ENCODE measurements around the gene RFNG. TPM values are rescaled to one million over a fixed set of nuclear protein-coding genes. Genes with fewer than 3 reads are reported as not detected.

The RFNG gene
- total and polyA plus RNA-seq, 2 of the 4 experiments (the other 2 are of a cell fraction), result 6.8 to 47.3 TPM

DNA sequence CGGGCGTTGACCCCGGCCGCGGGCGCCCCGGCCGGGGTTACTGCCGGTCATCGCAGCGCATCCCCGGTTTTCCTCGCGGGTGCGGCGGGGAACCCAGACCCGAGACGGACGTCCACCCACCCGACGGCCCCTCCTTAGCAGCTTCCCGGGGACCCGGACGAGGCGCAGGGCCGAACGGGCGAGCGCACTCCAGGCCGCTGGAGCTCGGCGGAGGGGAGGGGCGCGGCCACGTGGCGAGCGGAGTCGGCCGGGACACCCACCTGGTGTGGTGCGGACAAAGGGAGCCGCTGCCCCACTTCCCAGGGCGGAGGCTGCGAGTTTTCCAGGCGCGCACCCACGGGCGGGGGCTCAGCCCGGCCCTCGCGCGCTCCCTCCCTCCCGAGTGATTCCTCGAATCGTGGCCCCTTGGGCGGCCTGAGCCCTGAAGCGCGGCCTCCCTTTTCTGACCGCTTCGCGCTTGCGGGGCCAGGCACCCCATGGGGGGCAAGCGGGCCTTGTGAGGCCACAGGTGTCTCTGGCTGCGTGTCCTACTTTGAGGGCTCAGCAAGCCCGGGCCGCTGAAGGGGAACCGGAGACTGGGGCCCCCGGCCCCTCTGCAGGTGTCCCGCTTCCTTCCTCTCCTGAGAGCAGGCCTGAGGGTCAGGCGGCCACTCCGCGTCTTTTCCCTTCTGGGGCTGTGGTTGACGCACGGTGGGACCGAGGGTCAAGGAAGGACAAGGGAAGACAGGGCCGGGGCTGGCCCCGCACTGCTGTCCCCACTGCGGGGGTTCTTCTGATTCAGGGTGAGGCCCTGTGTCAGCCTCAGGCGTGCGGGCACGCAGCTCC lies 47.5 kb upstream of the RFNG start (continued):
- no peak; the same call in 1 of the 2 replicates for TF ChIP-seq MXI1 (IDR thresholded peaks at IDR 0.05; ENCODE audit: borderline replicate concordance, low read depth, low read length)

DNA sequence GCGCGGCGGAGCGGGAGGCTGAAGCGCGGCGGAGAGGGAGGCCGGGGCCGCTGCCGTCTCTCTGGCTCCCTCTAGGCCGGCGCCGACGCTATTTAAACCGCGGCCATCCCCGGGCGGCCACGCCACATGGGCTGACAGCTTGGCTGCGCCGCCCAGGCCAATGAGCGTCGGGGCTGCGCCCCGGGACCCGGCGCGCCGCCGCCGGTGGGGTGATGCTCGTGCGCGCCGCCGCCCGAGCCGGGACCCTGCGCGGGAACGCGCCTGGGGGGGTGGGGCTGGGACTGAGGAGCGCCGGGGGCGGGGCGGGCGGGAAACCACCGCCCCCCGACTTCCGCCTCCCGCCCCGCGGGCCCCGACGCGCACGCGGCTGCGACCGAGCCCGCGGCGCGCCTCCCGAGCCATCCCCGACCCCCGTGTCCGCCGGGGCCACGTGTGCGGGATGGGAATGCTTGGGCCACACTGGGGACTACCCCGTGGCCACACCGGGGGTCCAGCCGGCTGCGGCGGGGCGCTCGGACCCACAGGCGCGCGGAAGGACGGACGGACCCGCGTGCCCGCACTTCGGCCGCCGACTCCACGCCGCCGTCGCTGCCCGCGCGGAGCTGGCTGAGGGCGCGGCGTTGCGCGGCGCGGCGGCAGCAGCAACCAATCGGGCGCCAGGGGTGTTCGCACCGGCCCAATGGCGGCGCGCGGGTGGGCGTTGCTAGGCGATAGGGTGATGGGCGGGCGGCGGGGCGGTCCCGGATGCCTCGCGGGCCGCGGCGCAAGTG lies 46.7 kb upstream of the RFNG start, which contains the start of gene FASN:
Gene FASN, minus strand, starts transcription at position 68 of the 770 bp plus-strand sequence. CDS start 1,791 bp downstream, outside the sequence.
- Histone ChIP-seq H3K27ac (ENCODE audit: insufficient read depth, low read length) (peak within 1 kb of the TSS; percentile 94), H2BK120ac (ENCODE audit: low read depth, low read length) (peak within 1 kb of the TSS; percentile 74), H3K4me2 (ENCODE audit: low read depth, low read length) (peak within 1 kb of the TSS; percentile 83), H2AK5ac (ENCODE audit: low read depth, low read length) (peak within 1 kb of the TSS; percentile 94), H3K9me1 (ENCODE audit: insufficient read depth, low read length) (peaks cover 5% of the 10 kb centered on the region; the same call in 1 of the 2 replicates), H4K20me1 (ENCODE audit: insufficient read depth, low read length) (peaks cover 28% of the 10 kb centered on the region), H2AFZ (replicated peaks; ENCODE audit: low read length, poor library complexity) (peak within 1 kb of the TSS; percentile 99), H4K91ac (ENCODE audit: insufficient read depth, low read depth, low read length) (peak within 1 kb of the TSS; percentile 84), H3K9ac (ENCODE audit: low read depth, low read length) (peak within 1 kb of the TSS; percentile 87), H2BK5ac (ENCODE audit: low read depth, low read length, poor library complexity, severe bottlenecking) (peak within 1 kb of the TSS; percentile 90), H3K4me3 (ENCODE audit: insufficient read depth, low read depth, low read length) (peak within 1 kb of the TSS; percentile 72), H3K14ac (replicated peaks; ENCODE audit: low read depth, low read length) (peak within 1 kb of the TSS; percentile 96), H3K23ac (ENCODE audit: low read depth, low read length) (peak within 1 kb of the TSS; percentile 94), H3K4ac (ENCODE audit: low read depth, low read length) (peak within 1 kb of the TSS; percentile 97), H2BK20ac (ENCODE audit: low read depth, low read length) (0 out of 2 replicates have a peak within 1 kb of the TSS, but pooled peaks have one; percentile 10), H3K27me3 (ENCODE audit: control insufficient read depth, insufficient read depth, low read length) (no peaks in the 10 kb centered on the region), H3K18ac (ENCODE audit: low read depth, low read length) (peak within 1 kb of the TSS; percentile 46; the same call in 1 of the 2 replicates), H2BK15ac (ENCODE audit: low read depth, low read length) (peak within 1 kb of the TSS; percentile 39; the same call in 1 of the 3 replicates), H3K56ac (ENCODE audit: extremely low read depth, insufficient read depth, low read length) (peak within 1 kb of the TSS; percentile 41; the same call in 1 of the 2 replicates), H2AK9ac (replicated peaks; ENCODE audit: low read depth, low read length, poor library complexity) (peak within 1 kb of the TSS; percentile 99), H3K36me3 (ENCODE audit: control insufficient read depth, insufficient read depth, low read length) (peaks cover 21% of the 10 kb centered on the region), H3K9me3 (ENCODE audit: control insufficient read depth, insufficient read depth, low read length) (no peaks in the 10 kb centered on the region), H3K4me1 (ENCODE audit: control insufficient read depth, insufficient read depth, low read length) (peaks cover 13% of the 10 kb centered on the region), H4K5ac (ENCODE audit: low read depth, low read length) (peak within 1 kb of the TSS; percentile 93), H4K8ac (ENCODE audit: low read depth in 2 of 2, low read length in 2 of 2) (peak within 1 kb of the TSS; percentile 95 to 97), H3K79me1 (ENCODE audit: low read depth in 1 of 2, low read length in 2 of 2) (peaks cover 0 to 52% of the 10 kb centered on the region in 2 experiments)
- ChIA-PET CTCF (interaction anchor here (0.7 kb wide), 1 partner anchor 68 kb away, joined by 3 read pairs; no protein-coding TSS in a partner anchor), POLR2A (ENCODE audit: unreplicated experiment) (interaction anchor here (0.6 to 1.5 kb wide), 4 partner anchors 44 to 243 kb away, joined by 3 to 5 read pairs (median 4); partner anchors contain the start of gene DCXR)
- BruUV-seq (replicated peaks), result no TSS peak
- intact Hi-C loops (cut with micrococcal nuclease), result loop anchor here (1.0 to 2.0 kb wide), 3 partner anchors 56 to 67 kb away; partner anchors contain the start of genes DCXR and RAC3
- dilution Hi-C loops (cut with HindIII; ENCODE audit: low sequenced_read_pairs, unreplicated experiment), result no loop called here
- in situ Hi-C loops (cut with MboI; ENCODE audit: low sequenced_read_pairs), result no loop called here
- ATAC-seq (ENCODE audit: low read depth) (peak; percentile 85), DNase-seq (peak; percentile 93)
- 0% methylated on average over 64 of the region's 124 CpGs; no CpG with 5 or more reads in 1 of the 2 experiments for WGBS, 2 experiments (ENCODE audit: extremely low coverage in 2 of 2, insufficient read length in 1 of 2)
- TF ChIP-seq CEBPB (IDR thresholded peaks at IDR 0.05; ENCODE audit: low read depth, low read length) (no peak), POLR2A (IDR thresholded peaks at IDR 0.05; ENCODE audit: low read depth, low read length) (peak; percentile 97), BHLHE40 (IDR thresholded peaks at IDR 0.05; ENCODE audit: low read depth, low read length) (no peak), MAFK (IDR thresholded peaks at IDR 0.05; ENCODE audit: low read depth, low read length) (no peak), RAD21 (IDR thresholded peaks at IDR 0.05; ENCODE audit: low read length) (peak; percentile 15; the same call in 1 of the 2 replicates), CHD1 (IDR thresholded peaks at IDR 0.05; ENCODE audit: low read depth, low read length) (no peak), MXI1 (IDR thresholded peaks at IDR 0.05; ENCODE audit: borderline replicate concordance, low read depth, low read length) (peak; percentile 90), RFX5 (IDR thresholded peaks at IDR 0.05; ENCODE audit: low read depth, low read length) (peak; percentile 48; the same call in 1 of the 2 replicates)
- TF ChIP-seq, protein P1, sequence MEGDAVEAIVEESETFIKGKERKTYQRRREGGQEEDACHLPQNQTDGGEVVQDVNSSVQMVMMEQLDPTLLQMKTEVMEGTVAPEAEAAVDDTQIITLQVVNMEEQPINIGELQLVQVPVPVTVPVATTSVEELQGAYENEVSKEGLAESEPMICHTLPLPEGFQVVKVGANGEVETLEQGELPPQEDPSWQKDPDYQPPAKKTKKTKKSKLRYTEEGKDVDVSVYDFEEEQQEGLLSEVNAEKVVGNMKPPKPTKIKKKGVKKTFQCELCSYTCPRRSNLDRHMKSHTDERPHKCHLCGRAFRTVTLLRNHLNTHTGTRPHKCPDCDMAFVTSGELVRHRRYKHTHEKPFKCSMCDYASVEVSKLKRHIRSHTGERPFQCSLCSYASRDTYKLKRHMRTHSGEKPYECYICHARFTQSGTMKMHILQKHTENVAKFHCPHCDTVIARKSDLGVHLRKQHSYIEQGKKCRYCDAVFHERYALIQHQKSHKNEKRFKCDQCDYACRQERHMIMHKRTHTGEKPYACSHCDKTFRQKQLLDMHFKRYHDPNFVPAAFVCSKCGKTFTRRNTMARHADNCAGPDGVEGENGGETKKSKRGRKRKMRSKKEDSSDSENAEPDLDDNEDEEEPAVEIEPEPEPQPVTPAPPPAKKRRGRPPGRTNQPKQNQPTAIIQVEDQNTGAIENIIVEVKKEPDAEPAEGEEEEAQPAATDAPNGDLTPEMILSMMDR (conservative IDR thresholded peaks at IDR 0.05; ENCODE audit: low read depth, low read length), result peak; percentile 66
- TF ChIP-seq, protein P2, sequence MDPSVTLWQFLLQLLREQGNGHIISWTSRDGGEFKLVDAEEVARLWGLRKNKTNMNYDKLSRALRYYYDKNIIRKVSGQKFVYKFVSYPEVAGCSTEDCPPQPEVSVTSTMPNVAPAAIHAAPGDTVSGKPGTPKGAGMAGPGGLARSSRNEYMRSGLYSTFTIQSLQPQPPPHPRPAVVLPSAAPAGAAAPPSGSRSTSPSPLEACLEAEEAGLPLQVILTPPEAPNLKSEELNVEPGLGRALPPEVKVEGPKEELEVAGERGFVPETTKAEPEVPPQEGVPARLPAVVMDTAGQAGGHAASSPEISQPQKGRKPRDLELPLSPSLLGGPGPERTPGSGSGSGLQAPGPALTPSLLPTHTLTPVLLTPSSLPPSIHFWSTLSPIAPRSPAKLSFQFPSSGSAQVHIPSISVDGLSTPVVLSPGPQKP (IDR thresholded peaks at IDR 0.05; ENCODE audit: borderline replicate concordance, low read depth, low read length), result no peak
